Neural progenitor cell (in vitro differentiated cells): ENCODE measurements around the gene STAMBP.

Experiments
- EZH2 ChIP-seq: fragments of 200-600 bp; sonication (generic); IDR thresholded peaks from 2 replicates; pipeline ENCODE4 v1.6.1; 2017; ENCODE audit warnings: antibody characterized with exemption, mild to moderate bottlenecking, moderate library complexity
- EZH2phosphoT487 ChIP-seq: fragments of 200-600 bp; sonication (generic); IDR thresholded peaks from 2 replicates; pipeline ENCODE4 v1.6.1; 2017; ENCODE audit warnings: antibody characterized with exemption
- TF ChIP-seq, protein P1 (sequence below): fragments of 200-600 bp; sonication (generic); IDR thresholded peaks from 2 replicates; pipeline ENCODE4 v1.5.1; 2017; ENCODE audit warnings: antibody characterized with exemption, mild to moderate bottlenecking

DNA sequence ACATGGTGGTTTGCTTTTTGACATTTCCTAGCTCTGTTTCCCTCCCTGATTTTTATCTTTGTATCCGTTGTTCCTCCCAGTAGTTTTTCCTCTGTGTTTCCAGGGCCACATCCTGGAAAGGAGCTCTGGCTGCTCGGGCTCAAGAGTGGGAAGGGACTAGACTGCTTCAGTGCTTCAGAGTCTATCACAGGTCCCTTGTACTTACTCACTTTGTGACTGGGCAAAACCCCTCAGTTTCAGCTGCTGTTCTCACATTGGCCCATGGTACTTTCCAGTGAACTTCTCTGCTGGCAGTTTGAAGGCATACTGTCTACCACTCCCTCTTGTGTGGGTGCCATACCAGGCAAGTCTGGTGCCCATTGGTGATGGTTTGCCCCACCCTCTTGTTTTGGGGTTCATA lies 7.5 kb upstream of the STAMBP start:
- TF ChIP-seq, protein P1, sequence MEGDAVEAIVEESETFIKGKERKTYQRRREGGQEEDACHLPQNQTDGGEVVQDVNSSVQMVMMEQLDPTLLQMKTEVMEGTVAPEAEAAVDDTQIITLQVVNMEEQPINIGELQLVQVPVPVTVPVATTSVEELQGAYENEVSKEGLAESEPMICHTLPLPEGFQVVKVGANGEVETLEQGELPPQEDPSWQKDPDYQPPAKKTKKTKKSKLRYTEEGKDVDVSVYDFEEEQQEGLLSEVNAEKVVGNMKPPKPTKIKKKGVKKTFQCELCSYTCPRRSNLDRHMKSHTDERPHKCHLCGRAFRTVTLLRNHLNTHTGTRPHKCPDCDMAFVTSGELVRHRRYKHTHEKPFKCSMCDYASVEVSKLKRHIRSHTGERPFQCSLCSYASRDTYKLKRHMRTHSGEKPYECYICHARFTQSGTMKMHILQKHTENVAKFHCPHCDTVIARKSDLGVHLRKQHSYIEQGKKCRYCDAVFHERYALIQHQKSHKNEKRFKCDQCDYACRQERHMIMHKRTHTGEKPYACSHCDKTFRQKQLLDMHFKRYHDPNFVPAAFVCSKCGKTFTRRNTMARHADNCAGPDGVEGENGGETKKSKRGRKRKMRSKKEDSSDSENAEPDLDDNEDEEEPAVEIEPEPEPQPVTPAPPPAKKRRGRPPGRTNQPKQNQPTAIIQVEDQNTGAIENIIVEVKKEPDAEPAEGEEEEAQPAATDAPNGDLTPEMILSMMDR = no peak
- TF ChIP-seq EZH2phosphoT487 (no peak), EZH2 (no peak)
